MM.1S (cell line): ENCODE data around the gene IP6K1.

Source experiments
- DNase-seq: peaks from one replicate; pipeline ENCODE4 v3.0.0-alpha.2; 2015
- H2AFZ ChIP-seq: fragments of 300-600 bp; sonication (generic); 2 replicates; pipeline ENCODE4 v1.6.0; 2016; ENCODE audit warnings: antibody characterized with exemption, low read length
- H3F3A ChIP-seq: fragments of 300-600 bp; sonication (generic); 2 replicates; pipeline ENCODE4 v1.6.1; 2016; ENCODE audit warnings: mild to moderate bottlenecking, antibody characterized with exemption, low read length, moderate library complexity, mixed read lengths; ENCODE audit not compliant: insufficient read depth
- H3K27ac ChIP-seq: fragments of 300-600 bp; sonication (generic); 2 replicates; pipeline ENCODE4 v1.5.1; 2016; ENCODE audit warnings: mild to moderate bottlenecking, low read length
- H3K27me3 ChIP-seq: fragments of 300-600 bp; sonication (generic); replicated peaks from 2 replicates; pipeline ENCODE4 v1.6.0; 2016; ENCODE audit warnings: low read length; ENCODE audit not compliant: insufficient read depth
- H3K36me3 ChIP-seq: fragments of 300-600 bp; sonication (generic); replicated peaks from 2 replicates; pipeline ENCODE4 v1.6.1; 2016; ENCODE audit warnings: mild to moderate bottlenecking, low read length, mixed read lengths; ENCODE audit not compliant: insufficient read depth
- H3K4me1 ChIP-seq: fragments of 300-600 bp; sonication (generic); 2 replicates; pipeline ENCODE4 v1.6.1; 2016; ENCODE audit warnings: low read length, mixed read lengths
- H3K4me2 ChIP-seq: fragments of 300-600 bp; sonication (generic); 2 replicates; pipeline ENCODE4 v1.6.0; 2016; ENCODE audit warnings: low read depth, low read length
- H3K4me3 ChIP-seq: fragments of 300-600 bp; sonication (generic); 2 replicates; pipeline ENCODE4 v1.5.1; 2016; ENCODE audit warnings: low read length, mixed read lengths
- H3K79me2 ChIP-seq: fragments of 300-600 bp; sonication (generic); 2 replicates; pipeline ENCODE4 v1.6.1; 2016; ENCODE audit warnings: mixed run types, low read length, mixed read lengths
- H3K9ac ChIP-seq: fragments of 300-600 bp; sonication (generic); 2 replicates; pipeline ENCODE4 v1.6.1; 2016; ENCODE audit warnings: low read length, mixed read lengths
- H3K9me2 ChIP-seq: fragments of 300-600 bp; sonication (generic); replicated peaks from 2 replicates; pipeline ENCODE4 v1.6.1; 2016; ENCODE audit warnings: mild to moderate bottlenecking, low read length, mixed read lengths; ENCODE audit not compliant: insufficient read depth
- H3K9me3 ChIP-seq: fragments of 300-600 bp; sonication (generic); replicated peaks from 2 replicates; pipeline ENCODE4 v1.6.1; 2016; ENCODE audit warnings: mild to moderate bottlenecking, low read length, mixed read lengths; ENCODE audit not compliant: insufficient read depth
- H4K20me1 ChIP-seq: fragments of 300-600 bp; sonication (generic); 2 replicates; pipeline ENCODE4 v1.6.1; 2016; ENCODE audit warnings: mild to moderate bottlenecking, low read length, moderate library complexity, mixed read lengths; ENCODE audit not compliant: insufficient read depth
- CTCF ChIP-seq: fragments of 300-600 bp; sonication (generic); IDR thresholded peaks from 2 replicates; pipeline ENCODE4 v1.5.1; 2016; ENCODE audit warnings: antibody characterized with exemption, low read length, mixed read lengths
- EZH2 ChIP-seq: fragments of 300-600 bp; sonication (generic); optimal IDR thresholded peaks from 2 replicates; pipeline ENCODE3; 2017; ENCODE audit warnings: low read depth, mild to moderate bottlenecking, antibody characterized with exemption, low read length, mixed read lengths
- EZH2phosphoT487 ChIP-seq: fragments of 300-600 bp; sonication (generic); IDR thresholded peaks from 2 replicates; pipeline ENCODE4 v1.6.1; 2018; ENCODE audit warnings: antibody characterized with exemption, low read length

Gene IP6K1

GRCh38 chr3:49722896-49723295, 63.4 kb downstream of the IP6K1 start:
- Histone ChIP-seq H3K27me3 (no peaks in the 10 kb centered on the region), H3K4me3 (peak overlapping the region; percentile 99), H3K9me2 (no peaks in the 10 kb centered on the region), H3F3A (peaks cover 16% of the 10 kb centered on the region), H3K4me1 (peaks cover 14% of the 10 kb centered on the region), H3K36me3 (no peaks in the 10 kb centered on the region), H3K4me2 (peak overlapping the region; percentile 79), H3K79me2 (peaks cover 29% of the 10 kb centered on the region), H3K27ac (peak overlapping the region; percentile 99), H3K9ac (peak overlapping the region; percentile 100), H3K9me3 (no peaks in the 10 kb centered on the region), H4K20me1 (no peaks in the 10 kb centered on the region), H2AFZ (peak overlapping the region; percentile 87)
- TF ChIP-seq CTCF (no peak), EZH2phosphoT487 (no peak), EZH2 (no peak)
- DNase-seq: no peak

DNA sequence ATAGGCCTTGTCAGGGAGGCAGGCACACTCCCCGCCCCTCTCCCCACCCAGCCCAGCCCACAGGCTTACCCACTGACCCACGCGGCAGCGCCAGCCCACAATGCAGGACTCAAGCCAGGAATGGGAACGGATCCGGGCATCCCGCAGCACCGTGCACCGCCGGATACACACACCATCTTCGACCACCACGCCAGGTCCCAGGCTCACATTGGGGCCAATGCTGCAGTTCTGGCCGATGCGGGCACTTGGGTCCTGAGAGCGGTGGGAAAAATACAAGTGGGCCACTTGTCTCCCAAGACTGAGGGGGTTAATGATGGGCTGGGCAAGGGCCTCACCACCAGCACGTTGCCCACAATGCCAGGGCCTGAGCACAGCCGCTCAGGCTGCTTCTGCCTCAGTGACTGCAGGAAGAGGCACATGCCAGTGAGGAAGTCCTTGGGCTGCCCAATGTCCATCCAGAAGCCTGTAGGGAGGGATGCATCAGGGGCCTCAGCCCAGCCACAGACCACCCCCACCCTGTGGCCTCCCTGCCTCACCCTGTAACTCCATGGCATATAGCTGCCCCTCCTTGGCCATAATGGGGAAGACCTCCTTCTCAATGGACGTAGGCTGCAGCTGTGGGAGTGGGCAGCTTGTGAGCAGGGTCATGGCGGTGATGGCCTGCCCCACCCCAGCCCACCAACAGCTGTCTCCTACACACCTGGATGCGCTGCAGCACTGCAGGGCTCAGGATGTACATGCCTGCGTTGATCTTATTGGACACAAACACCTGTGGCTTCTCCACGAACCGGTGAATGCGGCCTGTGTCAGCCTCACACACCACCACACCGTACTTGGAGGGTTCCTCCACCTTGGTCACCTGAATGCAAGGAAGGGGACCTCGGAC, 64.2 kb downstream of the IP6K1 start:
- Histone ChIP-seq H3K27ac (no peak overlapping the region; the same call in 1 of the 2 replicates), H2AFZ (no peak overlapping the region), H3K4me2 (peak overlapping the region; percentile 79), H3F3A (peaks cover 16% of the 10 kb centered on the region), H4K20me1 (no peaks in the 10 kb centered on the region), H3K79me2 (peaks cover 29% of the 10 kb centered on the region), H3K9ac (peak overlapping the region; percentile 100; the same call in 1 of the 2 replicates), H3K27me3 (no peaks in the 10 kb centered on the region), H3K9me2 (no peaks in the 10 kb centered on the region), H3K4me1 (peaks cover 14% of the 10 kb centered on the region), H3K36me3 (no peaks in the 10 kb centered on the region), H3K4me3 (peak overlapping the region; percentile 99), H3K9me3 (no peaks in the 10 kb centered on the region)
- DNase-seq: no peak
- TF ChIP-seq CTCF (no peak), EZH2 (no peak), EZH2phosphoT487 (no peak)

DNA sequence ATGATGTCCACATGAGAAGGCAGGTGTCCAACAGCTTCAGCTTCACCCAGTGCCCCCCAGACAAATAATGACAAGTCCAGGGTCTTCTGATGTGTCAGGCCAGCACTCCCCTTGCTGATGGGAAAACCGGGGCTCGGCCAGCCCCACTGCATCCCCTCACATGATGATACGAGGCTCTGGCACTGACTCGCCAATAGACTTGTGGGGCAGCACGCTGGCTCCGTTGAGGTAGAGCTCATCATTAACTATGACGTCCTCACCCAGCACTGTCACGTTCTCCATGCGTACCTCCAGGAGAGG, 64.8 kb downstream of the IP6K1 start:
- no peaks in the 10 kb centered on the region for H4K20me1 ChIP-seq
- H3K9me3 ChIP-seq: no peaks in the 10 kb centered on the region
- no peaks in the 10 kb centered on the region for H3K36me3 ChIP-seq
- no peak overlapping the region for H3K9ac ChIP-seq
- no peak overlapping the region for H3K4me3 ChIP-seq
- peaks cover 16% of the 10 kb centered on the region for H3F3A ChIP-seq
- no peak overlapping the region for H2AFZ ChIP-seq
- H3K4me1 ChIP-seq: peaks cover 14% of the 10 kb centered on the region
- no peak overlapping the region for H3K4me2 ChIP-seq
- H3K27ac ChIP-seq: no peak overlapping the region
- no peaks in the 10 kb centered on the region for H3K27me3 ChIP-seq
- peaks cover 29% of the 10 kb centered on the region for H3K79me2 ChIP-seq
- H3K9me2 ChIP-seq: no peaks in the 10 kb centered on the region
- no peak for TF ChIP-seq CTCF
- TF ChIP-seq EZH2: no peak
- no peak for TF ChIP-seq EZH2phosphoT487
- no peak for DNase-seq
